ENCODE data around the gene NRCAM. TPM values are rescaled to one million over a fixed set of nuclear protein-coding genes. Genes with fewer than 3 reads are reported as not detected.

NRCAM gene
- total RNA-seq, 1 donor from 2014 or later = 9.5 TPM

DNA sequence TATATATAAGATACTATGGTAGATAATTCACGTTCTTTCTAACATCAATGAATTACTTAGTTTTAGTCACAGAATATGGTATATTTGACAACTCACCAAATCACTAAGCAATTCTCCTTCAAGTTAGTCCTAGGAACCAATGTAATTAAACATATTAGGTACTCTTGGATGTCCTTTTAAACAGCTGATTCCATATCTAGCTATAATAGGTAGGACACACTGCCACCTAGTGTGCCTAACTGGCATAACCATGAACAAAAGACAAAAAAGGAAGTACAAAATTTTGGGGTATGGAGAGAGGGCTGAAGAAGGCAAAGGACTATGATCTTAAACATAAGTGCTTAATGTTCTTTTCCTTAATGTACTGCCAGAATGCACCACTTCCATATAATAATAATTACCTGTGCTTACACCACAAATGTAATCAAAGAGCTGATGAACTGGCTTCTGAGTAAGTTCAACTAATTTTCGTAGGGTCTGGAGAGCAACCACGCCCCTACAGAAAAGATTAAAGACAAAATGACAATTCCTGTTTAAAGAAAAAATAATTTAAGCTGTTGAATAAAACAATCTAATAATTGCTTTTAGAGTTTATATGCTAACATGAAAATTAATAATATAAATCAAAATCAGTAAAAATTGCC is 41.0 kb upstream of the NRCAM start:
- Mint-ChIP-seq H3K4me3 (ENCODE audit: unreplicated experiment) (no peak overlapping the region), H3K27me3 (ENCODE audit: low read depth) (no peaks in the 10 kb centered on the region), H3K36me3 (ENCODE audit: low read depth) (peaks cover 11% of the 10 kb centered on the region), H3K4me1 (ENCODE audit: low read depth) (peaks cover 3% of the 10 kb centered on the region), H3K27ac (ENCODE audit: unreplicated experiment) (no peak overlapping the region), H3K9me3 (ENCODE audit: low read depth) (no peaks in the 10 kb centered on the region)
- no peak for DNase-seq (ENCODE audit: low spot score)
- TF ChIP-seq, protein P1, sequence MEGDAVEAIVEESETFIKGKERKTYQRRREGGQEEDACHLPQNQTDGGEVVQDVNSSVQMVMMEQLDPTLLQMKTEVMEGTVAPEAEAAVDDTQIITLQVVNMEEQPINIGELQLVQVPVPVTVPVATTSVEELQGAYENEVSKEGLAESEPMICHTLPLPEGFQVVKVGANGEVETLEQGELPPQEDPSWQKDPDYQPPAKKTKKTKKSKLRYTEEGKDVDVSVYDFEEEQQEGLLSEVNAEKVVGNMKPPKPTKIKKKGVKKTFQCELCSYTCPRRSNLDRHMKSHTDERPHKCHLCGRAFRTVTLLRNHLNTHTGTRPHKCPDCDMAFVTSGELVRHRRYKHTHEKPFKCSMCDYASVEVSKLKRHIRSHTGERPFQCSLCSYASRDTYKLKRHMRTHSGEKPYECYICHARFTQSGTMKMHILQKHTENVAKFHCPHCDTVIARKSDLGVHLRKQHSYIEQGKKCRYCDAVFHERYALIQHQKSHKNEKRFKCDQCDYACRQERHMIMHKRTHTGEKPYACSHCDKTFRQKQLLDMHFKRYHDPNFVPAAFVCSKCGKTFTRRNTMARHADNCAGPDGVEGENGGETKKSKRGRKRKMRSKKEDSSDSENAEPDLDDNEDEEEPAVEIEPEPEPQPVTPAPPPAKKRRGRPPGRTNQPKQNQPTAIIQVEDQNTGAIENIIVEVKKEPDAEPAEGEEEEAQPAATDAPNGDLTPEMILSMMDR (IDR thresholded peaks at IDR 0.05) = peak; percentile 98

DNA sequence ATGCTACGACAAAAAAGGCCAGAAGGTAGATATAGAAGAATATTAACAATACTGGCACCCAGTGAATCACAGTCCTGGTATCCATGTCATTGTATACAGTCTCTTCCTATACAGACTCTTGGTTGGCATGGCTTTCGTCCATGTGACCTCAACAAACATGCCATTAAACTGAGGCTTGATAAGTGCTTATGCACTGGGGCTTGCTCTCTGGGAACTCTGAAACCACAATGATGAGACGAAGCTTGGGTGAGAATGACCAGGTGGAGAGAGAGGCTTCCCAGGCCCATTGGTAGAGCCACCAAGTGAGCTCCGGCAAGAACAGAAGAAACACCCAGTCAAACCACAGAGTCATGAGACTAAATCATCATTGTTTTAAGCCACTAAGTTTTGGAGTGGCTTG is 36.5 kb upstream of the NRCAM start:
- TF ChIP-seq, protein P1 (IDR thresholded peaks at IDR 0.05) = no peak
- Mint-ChIP-seq H3K9me3 (ENCODE audit: low read depth) (no peaks in the 10 kb centered on the region), H3K36me3 (ENCODE audit: low read depth) (peaks cover 6% of the 10 kb centered on the region), H3K4me3 (ENCODE audit: unreplicated experiment) (no peak overlapping the region), H3K27ac (ENCODE audit: unreplicated experiment) (no peak overlapping the region), H3K27me3 (ENCODE audit: low read depth) (no peaks in the 10 kb centered on the region), H3K4me1 (ENCODE audit: low read depth) (no peaks in the 10 kb centered on the region)
- no peak for DNase-seq (ENCODE audit: low spot score)

DNA sequence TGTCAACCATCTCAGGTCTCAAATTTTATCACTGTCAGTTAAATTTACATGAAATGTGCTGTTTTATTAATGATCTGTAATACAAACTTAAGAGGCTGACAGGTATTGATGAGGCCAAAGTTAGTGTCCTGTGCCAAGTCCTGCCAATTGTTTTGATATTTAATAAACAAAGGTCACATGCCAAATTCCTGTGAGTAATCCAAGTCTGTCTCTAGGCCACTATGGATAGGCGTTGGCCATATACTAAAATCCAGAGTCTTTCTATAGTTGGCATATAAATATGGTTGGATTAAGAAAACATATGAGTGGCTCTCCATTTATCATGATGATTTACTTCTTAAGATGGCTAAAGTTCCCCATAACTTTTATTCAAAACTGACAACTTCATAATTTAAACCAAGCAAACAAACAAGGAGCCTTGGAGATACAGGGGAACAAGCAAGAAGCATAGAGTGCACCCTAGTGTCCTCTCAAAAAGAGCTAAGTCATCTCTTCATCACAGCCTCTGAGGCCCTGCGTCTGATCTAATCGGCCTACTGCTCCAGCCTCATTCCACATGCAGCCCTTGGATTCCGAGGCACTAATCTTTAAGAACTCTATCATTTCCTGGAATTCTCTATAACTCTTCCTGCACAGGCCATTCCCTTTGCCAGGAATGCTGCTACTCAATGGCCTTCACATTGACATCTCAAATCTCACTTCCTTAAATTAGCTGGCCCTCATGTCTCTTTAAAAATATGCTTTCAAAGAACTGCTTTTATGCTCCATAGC is 32.7 kb upstream of the NRCAM start:
- TF ChIP-seq, protein P1 (IDR thresholded peaks at IDR 0.05) = no peak
- Mint-ChIP-seq H3K4me1 (ENCODE audit: low read depth) (peaks cover 9% of the 10 kb centered on the region), H3K36me3 (ENCODE audit: low read depth) (peaks cover 1% of the 10 kb centered on the region), H3K27ac (ENCODE audit: unreplicated experiment) (no peak overlapping the region), H3K9me3 (ENCODE audit: low read depth) (no peaks in the 10 kb centered on the region), H3K4me3 (ENCODE audit: unreplicated experiment) (no peak overlapping the region), H3K27me3 (ENCODE audit: low read depth) (no peaks in the 10 kb centered on the region)
- no peak for DNase-seq (ENCODE audit: low spot score)

DNA sequence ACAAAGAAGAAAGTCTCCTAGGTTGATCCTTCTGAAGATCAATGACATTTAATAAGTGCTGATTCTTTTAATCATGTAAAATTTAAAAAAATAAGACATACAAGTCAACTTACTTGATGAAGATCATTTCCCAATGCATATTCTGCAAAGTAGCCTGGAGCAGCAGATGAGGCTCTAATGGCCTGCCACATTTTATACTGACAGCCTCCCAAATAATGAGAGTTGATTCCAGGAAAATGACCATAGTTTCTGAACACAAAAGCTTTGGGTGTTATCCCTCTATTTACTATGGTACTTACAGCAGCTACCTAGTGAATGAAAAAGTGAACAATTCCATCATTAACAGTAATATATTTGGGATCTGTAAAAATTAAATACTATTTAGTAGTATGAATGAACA is 31.4 kb upstream of the NRCAM start:
- H3K9me3 Mint-ChIP-seq (ENCODE audit: low read depth) = no peaks in the 10 kb centered on the region
- TF ChIP-seq, protein P1 (IDR thresholded peaks at IDR 0.05) = no peak
- no peaks in the 10 kb centered on the region for H3K27me3 Mint-ChIP-seq (ENCODE audit: low read depth)
- no peak for DNase-seq (ENCODE audit: low spot score)
- peaks cover 9% of the 10 kb centered on the region for H3K4me1 Mint-ChIP-seq (ENCODE audit: low read depth)
- H3K4me3 Mint-ChIP-seq (ENCODE audit: unreplicated experiment) = no peak overlapping the region
- H3K27ac Mint-ChIP-seq (ENCODE audit: unreplicated experiment) = no peak overlapping the region
- H3K36me3 Mint-ChIP-seq (ENCODE audit: low read depth) = peaks cover 3% of the 10 kb centered on the region

DNA sequence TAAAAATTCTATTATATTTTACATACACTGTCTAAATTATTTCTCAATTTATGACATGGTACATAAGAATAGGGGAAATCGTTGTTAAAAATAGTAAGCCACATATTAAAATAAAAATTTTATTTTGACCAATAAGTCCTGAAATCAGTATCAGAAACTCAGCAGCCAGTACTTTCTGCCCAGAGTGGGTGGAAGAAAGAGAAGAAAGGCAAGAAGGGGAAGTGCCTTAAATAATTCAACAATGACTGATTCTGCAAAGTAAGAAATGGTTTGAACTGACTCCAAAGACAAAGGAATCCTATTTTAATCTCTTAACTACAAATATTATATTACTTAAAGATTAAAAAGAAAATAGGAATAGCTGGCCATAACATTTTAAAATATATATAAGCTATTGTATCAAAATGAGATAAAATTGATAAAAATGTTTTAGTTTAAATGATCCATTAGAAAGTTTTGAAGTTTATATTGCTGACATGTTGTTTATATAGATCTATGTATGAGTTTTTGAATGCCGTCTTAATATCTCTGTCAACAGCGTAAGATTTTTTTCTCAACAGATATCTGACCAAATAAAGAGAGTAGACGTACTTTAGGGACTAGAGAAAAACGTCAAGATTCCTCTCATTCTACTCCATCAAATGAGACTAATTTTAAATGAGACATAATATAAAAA is 30.2 kb upstream of the NRCAM start:
- Mint-ChIP-seq H3K27ac (ENCODE audit: unreplicated experiment) (peak overlapping the region; percentile 66), H3K27me3 (ENCODE audit: low read depth) (no peaks in the 10 kb centered on the region), H3K4me3 (ENCODE audit: unreplicated experiment) (no peak overlapping the region), H3K36me3 (ENCODE audit: low read depth) (peaks cover 3% of the 10 kb centered on the region), H3K4me1 (ENCODE audit: low read depth) (peaks cover 9% of the 10 kb centered on the region), H3K9me3 (ENCODE audit: low read depth) (no peaks in the 10 kb centered on the region)
- DNase-seq (ENCODE audit: low spot score) = no peak
- TF ChIP-seq, protein P1 (IDR thresholded peaks at IDR 0.05) = no peak
